Mammary epithelial cell (primary cell): Measurements from ENCODE around the gene EPHX1.
"Not testable (repeated sequence)": the region's sequence is repeated elsewhere in the genome, so short reads cannot be mapped to it uniquely, and the experiment has no call there.

ENCODE experiments used
- EZH2 ChIP-seq: IDR thresholded peaks from 2 replicates; pipeline ENCODE4 v1.6.1; 2012; ENCODE audit warnings: low read length, inconsistent platforms, borderline replicate concordance
- TF ChIP-seq, protein P1 (sequence below), 2 donors: IDR thresholded peaks in 1 of 2; conservative IDR thresholded peaks in 1 of 2; 2 replicates each; pipeline ENCODE4 v1.5.1; 2011 to 2012; ENCODE audit warnings: inconsistent platforms in 2 of 2, low read length in 2 of 2, mild to moderate bottlenecking in 2 of 2, control low read depth in 1 of 2, low read depth in 1 of 2; ENCODE audit not compliant: insufficient read depth in 1 of 2; ENCODE audit errors: extremely low read depth in 1 of 2

DNA sequence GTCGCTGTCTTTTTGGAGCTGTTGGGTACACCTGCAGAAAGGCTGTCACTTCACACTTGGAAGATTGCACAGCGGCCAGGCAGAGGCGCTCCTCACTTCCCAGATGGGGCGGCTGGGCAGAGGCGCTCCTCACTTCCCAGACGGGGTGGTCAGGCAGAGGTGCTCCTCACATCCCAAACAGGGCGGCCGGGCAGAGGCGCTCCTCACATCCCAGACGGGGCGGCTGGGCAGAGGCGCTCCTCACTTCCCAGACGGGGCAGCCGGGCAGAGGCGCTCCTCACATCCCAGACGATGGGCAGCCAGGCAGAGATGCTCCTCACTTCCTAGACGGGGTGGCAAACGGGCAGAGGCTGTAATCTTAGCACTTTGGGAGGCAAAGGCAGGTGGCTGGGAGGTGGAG is 13.8 kb upstream of the EPHX1 start:
- TF ChIP-seq, protein P1, sequence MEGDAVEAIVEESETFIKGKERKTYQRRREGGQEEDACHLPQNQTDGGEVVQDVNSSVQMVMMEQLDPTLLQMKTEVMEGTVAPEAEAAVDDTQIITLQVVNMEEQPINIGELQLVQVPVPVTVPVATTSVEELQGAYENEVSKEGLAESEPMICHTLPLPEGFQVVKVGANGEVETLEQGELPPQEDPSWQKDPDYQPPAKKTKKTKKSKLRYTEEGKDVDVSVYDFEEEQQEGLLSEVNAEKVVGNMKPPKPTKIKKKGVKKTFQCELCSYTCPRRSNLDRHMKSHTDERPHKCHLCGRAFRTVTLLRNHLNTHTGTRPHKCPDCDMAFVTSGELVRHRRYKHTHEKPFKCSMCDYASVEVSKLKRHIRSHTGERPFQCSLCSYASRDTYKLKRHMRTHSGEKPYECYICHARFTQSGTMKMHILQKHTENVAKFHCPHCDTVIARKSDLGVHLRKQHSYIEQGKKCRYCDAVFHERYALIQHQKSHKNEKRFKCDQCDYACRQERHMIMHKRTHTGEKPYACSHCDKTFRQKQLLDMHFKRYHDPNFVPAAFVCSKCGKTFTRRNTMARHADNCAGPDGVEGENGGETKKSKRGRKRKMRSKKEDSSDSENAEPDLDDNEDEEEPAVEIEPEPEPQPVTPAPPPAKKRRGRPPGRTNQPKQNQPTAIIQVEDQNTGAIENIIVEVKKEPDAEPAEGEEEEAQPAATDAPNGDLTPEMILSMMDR (conservative IDR thresholded peaks at IDR 0.05 in 1 of 2, IDR thresholded peaks at IDR 0.05 in 1 of 2; ENCODE audit: extremely low read depth in 1 of 2, insufficient read depth in 1 of 2, low read depth in 1 of 2, low read length in 2 of 2): not testable (repeated sequence)
- TF ChIP-seq EZH2: not testable (repeated sequence)
